ENCODE results near the gene DAB1.
"Not testable (repeated sequence)": the region's sequence is repeated elsewhere in the genome, so short reads cannot be mapped to it uniquely, and the experiment has no call there.

DAB1 gene

DNA sequence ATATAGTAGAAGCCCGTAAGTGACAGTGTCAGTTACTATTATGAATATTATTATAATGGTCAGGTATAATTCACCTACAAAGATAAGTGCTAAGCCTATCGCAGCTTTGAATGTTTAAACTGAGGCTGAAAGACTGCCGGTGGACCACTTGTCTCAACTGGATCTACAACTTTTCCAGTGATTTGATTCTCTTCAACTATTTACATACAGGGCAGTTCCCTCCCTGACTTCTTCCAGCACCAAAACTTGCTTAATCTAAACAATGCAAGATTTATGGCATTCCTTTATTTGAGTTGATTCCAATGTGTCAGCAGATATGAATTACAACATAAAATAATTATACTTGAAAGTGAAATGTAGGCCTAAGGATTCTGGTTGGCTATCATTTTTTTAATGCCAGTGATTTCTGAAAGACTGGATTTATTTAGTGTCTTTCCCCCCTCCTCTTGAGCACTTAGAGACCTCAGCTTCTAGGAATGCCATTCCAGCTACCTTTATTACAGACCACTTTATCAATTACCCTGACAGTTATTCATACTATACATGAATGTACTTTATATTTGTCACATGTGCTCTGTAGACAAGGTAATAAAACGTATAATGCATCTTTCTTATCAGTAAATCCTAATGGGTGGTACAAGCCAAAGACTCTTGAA is 304.8 kb downstream of the DAB1 start:
- no peak for DNase-seq (ENCODE audit: low read depth in 3 of 3)

GRCh38 chr1:57117753-57118152 is 306.1 kb downstream of the DAB1 start:
- DNase-seq (ENCODE audit: low read depth in 3 of 3): no peak

DNA sequence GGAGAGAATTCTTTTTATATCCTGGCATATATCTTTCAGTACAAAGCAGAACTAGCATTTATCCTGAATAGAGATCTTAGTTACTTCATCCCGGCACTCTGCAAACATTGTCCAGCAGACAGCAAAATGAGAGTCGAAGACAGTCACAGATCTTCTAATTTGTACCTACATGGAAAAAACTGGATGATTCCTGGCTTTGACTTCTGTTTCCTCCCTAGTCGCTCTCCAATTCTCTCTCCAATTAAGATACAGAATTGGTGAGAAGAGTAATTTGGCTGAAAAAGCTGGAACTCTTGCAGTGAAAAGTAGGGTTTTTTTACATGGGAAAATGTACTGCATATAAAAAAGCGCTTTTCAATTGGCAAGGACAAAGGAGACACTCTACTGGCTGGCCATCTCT is 307.0 kb downstream of the DAB1 start:
- no peak for DNase-seq (ENCODE audit: low read depth in 3 of 3)

- no peak for DNase-seq (ENCODE audit: low read depth in 3 of 3)
Observed at GRCh38 chr1:57115030-57115614, 308.7 kb downstream of the DAB1 start.

- DNase-seq (ENCODE audit: low read depth in 3 of 3): no peak
Observed at GRCh38 chr1:57112148-57112547, 311.7 kb downstream of the DAB1 start.

GRCh38 chr1:57111175-57111574 is 312.7 kb downstream of the DAB1 start:
- no peak for DNase-seq (ENCODE audit: low read depth in 3 of 3)

DNA sequence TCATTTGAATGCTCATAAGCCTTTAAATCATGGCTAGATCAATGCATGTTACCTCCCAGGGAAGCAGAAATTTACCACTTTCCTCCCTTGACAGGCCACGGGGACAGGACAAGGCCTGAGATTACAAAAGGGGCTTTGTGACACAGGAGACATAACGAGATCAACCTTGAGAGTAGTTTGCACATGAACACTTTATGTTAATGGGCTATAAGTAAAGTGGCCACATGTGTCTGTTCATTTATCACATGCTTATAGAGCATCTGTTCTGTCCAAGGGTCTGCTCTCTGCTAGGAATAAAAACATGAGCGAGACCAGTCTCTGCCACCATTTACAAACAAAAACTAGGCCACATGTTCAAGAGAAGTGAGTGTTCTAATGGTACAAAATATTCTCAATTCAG is 314.0 kb downstream of the DAB1 start:
- DNase-seq (ENCODE audit: low read depth in 3 of 3): no peak

DNA sequence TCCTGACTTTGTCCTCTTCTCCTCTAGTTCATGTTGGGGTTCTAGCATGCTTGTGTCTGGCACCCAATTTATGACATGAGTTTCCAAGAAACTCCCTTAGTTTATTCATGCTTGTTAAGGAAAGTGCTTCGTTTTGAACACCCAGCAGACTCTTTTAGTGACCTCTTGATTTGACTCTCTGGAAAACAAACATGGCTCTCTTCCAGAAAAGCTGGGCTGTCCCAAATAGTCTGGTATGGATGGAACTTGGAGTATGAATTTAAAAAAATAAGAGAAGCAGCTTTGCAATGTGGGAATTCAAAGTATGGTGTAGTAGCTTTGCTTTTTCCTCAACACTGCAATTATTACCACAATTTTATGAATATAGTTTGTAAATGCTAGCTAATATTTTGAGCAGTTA is 314.6 kb downstream of the DAB1 start:
- no peak for DNase-seq (ENCODE audit: low read depth in 3 of 3)

DNA sequence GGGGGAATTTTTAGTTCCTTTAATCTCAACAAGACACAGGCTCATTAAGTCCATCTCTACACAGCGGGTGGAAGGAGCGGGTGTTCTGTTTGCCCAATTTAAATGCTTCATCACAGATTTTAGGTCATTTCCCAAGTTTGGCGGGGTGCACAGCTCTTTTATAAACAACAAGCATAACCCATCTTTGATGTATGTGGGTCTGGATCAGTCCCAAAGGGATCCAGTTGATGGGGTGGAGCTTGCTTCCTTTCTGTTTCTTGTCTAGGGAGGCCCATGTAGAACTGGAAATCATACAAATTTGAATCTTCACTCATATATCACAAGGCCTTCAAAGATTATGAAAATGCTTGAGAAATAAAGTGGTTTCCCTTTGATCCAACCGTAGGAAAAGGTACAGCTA is 317.6 kb downstream of the DAB1 start:
- DNase-seq (ENCODE audit: low read depth in 3 of 3): no peak

DNA sequence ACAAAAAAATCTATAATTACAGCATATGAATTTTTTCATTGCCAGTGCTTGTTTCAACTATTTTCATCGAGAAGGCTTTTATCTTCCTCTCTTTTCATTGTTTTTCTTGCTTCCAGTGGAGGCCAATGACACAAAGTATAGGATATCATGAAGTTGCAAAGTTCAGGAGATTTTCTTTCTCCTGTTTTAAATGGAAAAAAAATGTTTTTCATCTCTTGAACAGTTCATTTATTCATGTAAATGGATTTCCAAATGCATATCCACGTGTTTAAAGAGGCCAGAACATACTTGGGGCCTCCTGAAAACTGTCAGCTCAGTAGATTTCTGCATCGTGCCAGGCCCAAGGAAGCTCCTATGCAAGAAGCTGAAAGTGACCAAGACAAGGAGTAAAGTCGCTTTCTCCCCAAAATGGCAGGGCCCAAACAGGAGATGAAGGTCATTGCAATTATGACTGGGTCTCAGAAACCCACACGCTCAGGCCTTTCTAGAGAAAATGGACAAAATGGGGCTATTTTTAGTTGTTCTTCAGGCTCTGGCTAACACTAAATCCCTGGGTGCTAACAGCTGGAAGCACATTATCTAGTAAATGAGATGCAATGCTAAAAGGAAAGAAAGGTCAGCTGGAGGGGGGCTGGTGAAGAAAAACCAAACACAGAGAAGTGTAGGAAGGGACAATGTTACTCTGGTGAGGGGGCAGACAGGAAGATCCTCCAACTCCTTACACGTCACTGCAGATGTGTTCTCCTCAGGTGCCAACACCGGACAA is 321.1 kb downstream of the DAB1 start:
- DNase-seq (ENCODE audit: low read depth in 3 of 3): no peak

GRCh38 chr1:57101209-57101608 is 322.7 kb downstream of the DAB1 start:
- no peak for DNase-seq (ENCODE audit: low read depth in 3 of 3)

DNA sequence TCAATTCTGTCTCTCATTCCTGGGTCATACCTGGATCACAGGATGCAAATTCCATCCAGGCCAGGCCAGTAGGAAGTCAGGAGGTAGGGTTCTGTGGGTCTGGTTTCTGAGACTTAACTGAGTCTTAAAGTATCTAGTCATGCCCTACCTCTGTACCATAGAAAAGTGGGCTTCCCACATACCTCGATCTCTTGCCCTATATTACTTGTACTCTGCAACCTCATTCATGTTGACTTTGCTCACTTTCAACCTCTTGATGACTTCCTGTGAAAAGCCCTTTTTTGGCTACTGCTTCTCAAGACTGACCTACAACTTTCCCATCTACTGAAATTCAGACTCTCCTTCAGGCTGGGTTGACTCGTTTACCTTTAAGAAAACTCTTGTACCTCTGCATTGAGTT is 329.1 kb downstream of the DAB1 start:
- DNase-seq (ENCODE audit: low read depth in 3 of 3): no peak

DNA sequence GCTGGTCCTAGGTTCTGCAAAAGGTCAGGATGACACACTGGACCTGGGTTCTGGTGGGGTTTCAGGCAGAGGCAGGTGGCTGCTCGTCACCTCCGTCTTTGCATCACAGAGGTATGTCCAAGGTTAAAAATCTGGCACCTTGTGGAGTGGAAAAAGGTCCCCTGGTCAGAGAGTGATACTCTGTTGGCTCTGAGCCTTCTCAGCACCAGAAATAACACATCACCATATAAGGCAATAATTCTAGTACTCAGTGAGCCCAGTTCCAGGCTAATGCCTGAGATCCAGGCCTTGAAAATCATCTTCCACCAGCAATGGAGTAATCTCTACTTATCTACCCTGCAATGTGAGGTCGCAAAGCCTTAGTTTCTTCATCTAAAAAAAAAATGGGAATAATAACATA is 330.7 kb downstream of the DAB1 start:
- DNase-seq (ENCODE audit: low read depth in 3 of 3): no peak

DNA sequence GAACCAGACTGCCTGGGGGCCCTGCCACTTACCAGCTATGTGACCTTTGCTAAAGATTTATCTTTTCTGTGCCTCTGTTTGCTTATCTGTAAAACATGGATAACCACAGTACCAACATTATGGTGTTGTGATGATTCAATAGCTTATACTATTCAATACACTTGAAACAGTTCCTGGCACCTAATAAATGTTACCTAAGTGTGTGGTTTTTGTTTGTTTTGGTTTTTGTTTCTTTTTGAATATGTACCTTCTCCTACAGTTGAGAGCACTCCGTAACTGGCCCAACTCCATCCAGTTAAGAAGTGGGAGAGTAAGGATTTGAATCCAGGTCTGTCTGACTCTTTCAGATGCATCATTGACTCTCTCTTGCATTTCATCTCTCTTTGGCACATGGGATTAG is 332.2 kb downstream of the DAB1 start:
- no peak for DNase-seq (ENCODE audit: low read depth in 3 of 3)

GRCh38 chr1:57089855-57090254 is 334.0 kb downstream of the DAB1 start:
- DNase-seq (ENCODE audit: low read depth in 3 of 3): no peak

DNA sequence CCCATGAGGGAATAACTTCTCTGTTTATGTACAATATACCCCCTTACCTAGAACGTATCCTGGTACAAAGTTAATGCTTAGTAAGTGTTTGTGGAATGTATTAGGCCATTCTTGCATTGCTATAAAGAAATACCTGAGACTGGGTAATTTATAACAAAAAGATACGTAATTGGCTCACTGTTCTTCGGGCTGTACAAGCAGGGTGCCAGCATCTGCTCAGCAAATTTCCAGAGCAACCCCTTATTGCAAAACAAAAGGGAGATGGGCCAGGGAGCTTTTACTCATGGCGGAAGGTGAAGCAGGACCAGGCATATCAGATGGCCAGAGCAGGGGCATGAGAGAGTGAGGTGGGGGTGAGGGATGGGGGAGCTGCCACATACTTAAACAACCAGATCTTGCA is 334.6 kb downstream of the DAB1 start:
- DNase-seq (ENCODE audit: low read depth in 3 of 3): no peak

DNA sequence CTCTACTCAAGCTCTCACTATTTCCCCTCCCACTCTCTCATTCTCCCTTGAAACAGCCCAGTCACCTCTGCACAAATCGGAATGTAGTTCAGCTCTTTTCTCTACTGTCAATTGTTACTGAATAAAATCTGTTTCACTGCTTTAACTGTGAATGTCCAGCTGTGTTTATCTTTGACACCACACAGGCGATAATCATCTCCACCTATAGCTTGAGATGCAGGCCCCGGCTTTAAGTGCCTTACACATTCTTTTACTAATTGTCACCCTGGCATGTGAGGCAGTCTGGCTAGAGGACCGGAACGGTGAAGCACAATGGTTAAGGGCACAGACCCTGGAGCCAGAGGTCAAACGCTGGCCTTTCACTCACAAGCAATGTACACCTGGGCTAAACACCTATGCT is 335.2 kb downstream of the DAB1 start:
- DNase-seq (ENCODE audit: low read depth in 3 of 3): no peak

DNA sequence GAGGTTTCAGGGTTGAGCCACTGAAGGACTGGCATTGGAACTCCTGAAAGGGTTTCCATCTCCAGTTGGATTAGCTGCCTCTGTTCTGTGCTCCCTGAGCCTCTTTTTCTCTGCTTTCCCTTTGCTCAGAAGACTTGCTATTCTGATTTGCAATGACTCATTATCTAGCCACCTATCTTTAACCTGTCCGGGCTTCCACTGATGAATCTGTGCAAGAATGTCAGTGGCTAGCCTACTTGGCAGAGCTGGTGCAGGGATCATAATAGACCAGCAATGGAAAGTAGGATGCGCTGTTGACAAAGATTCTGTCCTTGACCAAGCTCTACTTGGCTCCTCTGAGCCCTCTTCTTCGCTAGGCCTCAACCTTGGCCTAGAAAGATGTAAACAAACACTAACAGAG is 336.2 kb downstream of the DAB1 start:
- DNase-seq (ENCODE audit: low read depth in 3 of 3): not testable (repeated sequence)

GRCh38 chr1:57086154-57086553 is 337.7 kb downstream of the DAB1 start:
- DNase-seq (ENCODE audit: low read depth in 3 of 3): no peak

DNA sequence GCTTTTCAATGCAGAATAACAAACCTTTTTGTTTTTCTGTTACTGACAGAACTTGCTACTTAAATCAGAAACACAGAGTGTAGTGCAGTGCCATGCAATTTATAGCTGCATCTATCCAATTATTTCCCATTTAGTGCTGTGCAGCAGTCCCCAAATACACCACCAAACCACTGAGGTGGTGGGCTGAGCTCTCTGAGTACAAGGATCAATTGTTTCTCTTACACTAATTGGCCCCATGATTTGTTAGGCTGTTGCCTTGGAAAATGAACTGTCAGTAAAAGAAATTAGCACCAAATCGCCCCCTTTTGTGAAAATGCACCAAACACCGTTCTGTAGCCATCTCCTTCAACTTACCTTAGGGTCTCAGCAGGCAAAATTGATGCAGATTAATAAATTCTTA is 339.2 kb downstream of the DAB1 start:
- no peak for DNase-seq (ENCODE audit: low read depth in 3 of 3)

DNA sequence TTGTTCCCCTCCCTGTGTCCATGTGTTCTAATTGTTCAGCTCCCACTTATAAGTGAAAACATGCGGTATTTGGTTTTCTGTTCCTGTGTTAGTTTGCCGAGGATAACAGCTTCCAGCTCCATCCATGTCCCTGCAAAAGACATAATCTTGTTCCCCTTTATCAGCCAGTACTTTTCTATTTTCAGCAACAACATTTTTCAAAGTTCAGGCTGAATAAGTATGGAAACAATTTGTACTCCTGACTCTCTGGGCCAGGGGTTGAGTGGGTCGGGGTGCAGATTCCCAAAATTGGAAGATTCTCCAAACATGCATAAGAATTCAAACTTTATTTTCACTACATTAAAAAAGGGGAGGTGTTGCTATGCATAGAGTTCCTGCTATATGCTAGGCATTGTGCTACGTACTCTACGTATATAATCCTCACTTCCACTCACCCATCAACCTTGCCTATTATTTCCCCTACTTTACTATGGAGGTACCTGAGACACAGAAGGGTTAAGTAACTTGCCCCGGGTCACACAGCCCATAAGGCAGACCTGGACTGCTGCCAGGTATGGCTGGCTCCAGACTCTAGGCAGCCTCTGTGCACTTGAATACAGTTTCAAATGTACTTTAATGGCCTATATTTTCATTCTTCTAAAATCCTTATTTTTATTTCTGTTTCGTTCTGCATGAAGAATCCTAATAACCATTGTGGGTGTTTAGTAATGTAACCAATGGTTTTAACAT is 341.0 kb downstream of the DAB1 start:
- no peak for DNase-seq (ENCODE audit: low read depth in 3 of 3)

DNA sequence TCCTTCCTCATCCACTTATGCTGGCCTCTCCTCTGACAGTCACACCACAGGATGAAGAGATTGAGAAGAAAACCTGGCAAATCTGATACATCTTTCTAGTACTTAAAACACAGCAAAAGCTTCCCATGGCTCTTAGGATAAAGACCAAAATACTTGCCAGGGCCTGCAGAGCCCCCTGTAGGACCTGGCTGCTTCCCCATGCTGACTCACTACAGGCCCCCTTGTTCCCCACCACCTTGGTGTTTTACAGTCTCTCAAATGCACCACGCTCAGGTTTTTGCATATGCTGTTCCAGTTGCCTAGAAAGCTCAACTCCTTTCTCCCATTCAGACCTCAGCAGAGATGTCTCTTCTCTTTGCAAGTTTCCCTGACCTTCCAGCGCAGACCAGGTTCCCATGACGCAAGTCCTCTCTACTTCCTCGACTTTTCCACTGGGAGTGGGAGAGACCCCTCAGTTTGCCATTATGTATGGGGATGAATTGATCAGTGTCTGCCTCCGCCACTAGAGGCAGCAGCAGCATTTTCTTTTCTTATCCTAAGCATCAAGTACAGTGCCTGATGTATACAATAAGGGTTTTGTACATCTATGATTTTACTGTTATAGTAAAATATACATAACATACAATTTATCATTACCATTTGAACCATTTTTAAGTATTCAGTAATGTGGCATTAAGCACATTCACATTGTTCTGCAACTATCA is 344.3 kb downstream of the DAB1 start:
- DNase-seq (ENCODE audit: low read depth in 3 of 3): no peak

Measured in stimulated activated CD4-positive, alpha-beta T cell treated with anti-CD3 and anti-CD28 coated beads, TNF-alpha, amount 100 ng/mL, for 48 hours (primary cell).